ENCODE measurements around the gene CEP350.
A peak's percentile ranks its signal among the peaks of the same experiment; 100 is the strongest.
"Not testable (repeated sequence)": the region's sequence is repeated elsewhere in the genome, so short reads cannot be mapped to it uniquely, and the experiment has no call there.

CEP350 gene

GRCh38 chr1:180131510-180131909 is 176.9 kb downstream of the CEP350 start:
- Histone ChIP-seq H3K27me3 (no peaks in the 10 kb centered on the region), H3K4me1 (ENCODE audit: control insufficient read depth in 1 of 2, insufficient read depth in 1 of 2, low read depth in 1 of 2, low read length in 1 of 2) (peaks cover 73 to 77% of the 10 kb centered on the region in 2 experiments), H3K27ac (peak overlapping the region; percentile 86), H3K36me3 (peaks cover 3% of the 10 kb centered on the region), H3K9me3 (no peaks in the 10 kb centered on the region), H3K4me3 (ENCODE audit: low read depth in 1 of 2, low read length in 1 of 2) (peak overlapping the region; percentile 63 to 71)
- TF ChIP-seq CTCF (IDR thresholded peaks at IDR 0.05): no peak

GRCh38 chr1:180133193-180133592 is 178.6 kb downstream of the CEP350 start:
- H3K27ac ChIP-seq: peak overlapping the region; percentile 86
- no peaks in the 10 kb centered on the region for H3K9me3 ChIP-seq
- H3K27me3 ChIP-seq: no peaks in the 10 kb centered on the region
- TF ChIP-seq CTCF (IDR thresholded peaks at IDR 0.05): no peak
- peaks cover 3% of the 10 kb centered on the region for H3K36me3 ChIP-seq
- H3K4me3 ChIP-seq (ENCODE audit: low read depth in 1 of 2, low read length in 1 of 2): peak overlapping the region; percentile 63 to 71
- H3K4me1 ChIP-seq (ENCODE audit: control insufficient read depth in 1 of 2, insufficient read depth in 1 of 2, low read depth in 1 of 2, low read length in 1 of 2): peaks cover 64 to 66% of the 10 kb centered on the region in 2 experiments

GRCh38 chr1:180133688-180134087 is 179.1 kb downstream of the CEP350 start:
- H3K4me3 ChIP-seq (ENCODE audit: low read depth in 1 of 2, low read length in 1 of 2); H3K36me3 ChIP-seq; H3K27me3 ChIP-seq; H3K9me3 ChIP-seq: not testable (repeated sequence)
- Histone ChIP-seq H3K4me1 (ENCODE audit: control insufficient read depth in 1 of 2, insufficient read depth in 1 of 2, low read depth in 1 of 2, low read length in 1 of 2) (peaks cover 59 to 61% of the 10 kb centered on the region in 2 experiments), H3K27ac (peak overlapping the region; percentile 86)

- no peaks in the 10 kb centered on the region for H3K27me3 ChIP-seq
- H3K36me3 ChIP-seq: peaks cover 3% of the 10 kb centered on the region
- H3K4me3 ChIP-seq (ENCODE audit: low read depth in 1 of 2, low read length in 1 of 2): no peak overlapping the region
These were observed 180.9 kb downstream of the CEP350 start for GRCh38 chr1:180135535-180135934.

GRCh38 chr1:180136331-180136967 is 181.8 kb downstream of the CEP350 start:
- Histone ChIP-seq H3K9me3 (no peaks in the 10 kb centered on the region), H3K4me3 (ENCODE audit: low read depth in 1 of 2, low read length in 1 of 2) (no peak overlapping the region), H3K36me3 (peaks cover 3% of the 10 kb centered on the region), H3K27ac (no peak overlapping the region), H3K4me1 (ENCODE audit: control insufficient read depth in 1 of 2, insufficient read depth in 1 of 2, low read depth in 1 of 2, low read length in 1 of 2) (peaks cover 32 to 33% of the 10 kb centered on the region in 2 experiments), H3K27me3 (no peaks in the 10 kb centered on the region)
- no peak for TF ChIP-seq CTCF (IDR thresholded peaks at IDR 0.05)

More at GRCh38 chr1:180135535-180135934, 180.9 kb downstream of the CEP350 start:
- peaks cover 41 to 42% of the 10 kb centered on the region in 2 experiments for H3K4me1 ChIP-seq (ENCODE audit: control insufficient read depth in 1 of 2, insufficient read depth in 1 of 2, low read depth in 1 of 2, low read length in 1 of 2)
- no peaks in the 10 kb centered on the region for H3K9me3 ChIP-seq
- TF ChIP-seq CTCF (IDR thresholded peaks at IDR 0.05): no peak
- H3K27ac ChIP-seq: no peak overlapping the region

GRCh38 chr1:180136968-180137356 is 182.4 kb downstream of the CEP350 start:
- no peak for TF ChIP-seq CTCF (IDR thresholded peaks at IDR 0.05)
- no peaks in the 10 kb centered on the region for H3K27me3 ChIP-seq
- peaks cover 26 to 28% of the 10 kb centered on the region in 2 experiments for H3K4me1 ChIP-seq (ENCODE audit: control insufficient read depth in 1 of 2, insufficient read depth in 1 of 2, low read depth in 1 of 2, low read length in 1 of 2)
- no peaks in the 10 kb centered on the region for H3K9me3 ChIP-seq
- no peak overlapping the region for H3K27ac ChIP-seq
- peaks cover 3% of the 10 kb centered on the region for H3K36me3 ChIP-seq
- H3K4me3 ChIP-seq (ENCODE audit: low read depth in 1 of 2, low read length in 1 of 2): no peak overlapping the region
